ENCODE results near the gene CAP2.

The CAP2 gene

DNA sequence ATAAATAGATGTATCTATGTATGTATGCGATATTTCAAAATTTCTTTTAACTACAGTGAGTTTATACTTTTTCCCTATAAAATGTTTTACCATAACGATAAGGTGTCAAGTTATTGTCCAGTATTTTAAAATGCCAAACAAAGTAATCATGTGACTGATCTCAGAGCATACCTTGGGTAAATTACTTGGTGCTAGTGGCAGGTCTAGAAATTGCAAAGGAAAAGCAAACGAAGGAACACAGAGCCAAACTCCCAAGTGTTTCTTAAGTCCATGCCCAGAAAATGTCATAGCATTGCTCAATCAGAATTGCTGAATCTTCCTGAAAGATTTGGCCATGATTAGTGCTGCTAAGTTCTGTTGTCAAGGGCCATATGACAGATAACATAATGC is 77.5 kb downstream of the CAP2 start:
- TF ChIP-seq, protein P1, sequence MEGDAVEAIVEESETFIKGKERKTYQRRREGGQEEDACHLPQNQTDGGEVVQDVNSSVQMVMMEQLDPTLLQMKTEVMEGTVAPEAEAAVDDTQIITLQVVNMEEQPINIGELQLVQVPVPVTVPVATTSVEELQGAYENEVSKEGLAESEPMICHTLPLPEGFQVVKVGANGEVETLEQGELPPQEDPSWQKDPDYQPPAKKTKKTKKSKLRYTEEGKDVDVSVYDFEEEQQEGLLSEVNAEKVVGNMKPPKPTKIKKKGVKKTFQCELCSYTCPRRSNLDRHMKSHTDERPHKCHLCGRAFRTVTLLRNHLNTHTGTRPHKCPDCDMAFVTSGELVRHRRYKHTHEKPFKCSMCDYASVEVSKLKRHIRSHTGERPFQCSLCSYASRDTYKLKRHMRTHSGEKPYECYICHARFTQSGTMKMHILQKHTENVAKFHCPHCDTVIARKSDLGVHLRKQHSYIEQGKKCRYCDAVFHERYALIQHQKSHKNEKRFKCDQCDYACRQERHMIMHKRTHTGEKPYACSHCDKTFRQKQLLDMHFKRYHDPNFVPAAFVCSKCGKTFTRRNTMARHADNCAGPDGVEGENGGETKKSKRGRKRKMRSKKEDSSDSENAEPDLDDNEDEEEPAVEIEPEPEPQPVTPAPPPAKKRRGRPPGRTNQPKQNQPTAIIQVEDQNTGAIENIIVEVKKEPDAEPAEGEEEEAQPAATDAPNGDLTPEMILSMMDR (conservative IDR thresholded peaks at IDR 0.05; ENCODE audit: low read depth) = no peak
- ChIA-PET CTCF (interaction anchor here (1.2 kb wide), 1 partner anchor 113 kb away, joined by 3 read pairs; no protein-coding TSS in a partner anchor), POLR2A (ENCODE audit: low non-redundant PET) (no interaction called here)
- no peak overlapping the region for H3K27ac ChIP-seq
- no peak for DNase-seq (ENCODE audit: low spot score)

DNA sequence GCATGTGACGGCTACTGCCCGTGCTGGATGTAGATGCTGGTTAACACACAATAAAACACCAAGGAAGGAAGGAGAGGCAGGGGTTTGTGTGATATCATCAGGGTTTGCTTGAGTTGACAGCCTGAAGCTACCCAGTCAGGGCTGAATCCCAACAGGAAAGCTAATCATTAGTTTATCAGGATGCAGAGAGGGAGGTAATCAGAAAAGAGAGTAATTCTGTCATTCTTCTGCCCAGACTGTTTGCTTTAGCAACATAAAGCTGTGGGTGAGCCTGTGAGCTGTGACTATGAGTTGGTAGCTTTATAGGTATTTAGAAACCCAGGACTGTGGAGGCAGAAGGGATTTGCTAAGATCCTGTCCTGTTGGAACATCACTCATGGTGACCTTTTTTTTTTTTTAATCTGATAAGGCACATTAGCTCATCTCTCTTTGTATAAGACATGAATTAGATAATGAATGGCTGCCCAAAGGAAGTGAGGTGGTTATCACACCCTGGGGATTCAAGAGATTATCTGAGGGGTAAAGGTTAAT is 79.3 kb downstream of the CAP2 start:
- CTCF ChIA-PET = no interaction called here
- no peak for DNase-seq (ENCODE audit: low spot score)
- TF ChIP-seq, protein P1 (conservative IDR thresholded peaks at IDR 0.05; ENCODE audit: low read depth) = no peak
- POLR2A ChIA-PET (ENCODE audit: low non-redundant PET) = no interaction called here
- H3K27ac ChIP-seq = no peak overlapping the region

DNA sequence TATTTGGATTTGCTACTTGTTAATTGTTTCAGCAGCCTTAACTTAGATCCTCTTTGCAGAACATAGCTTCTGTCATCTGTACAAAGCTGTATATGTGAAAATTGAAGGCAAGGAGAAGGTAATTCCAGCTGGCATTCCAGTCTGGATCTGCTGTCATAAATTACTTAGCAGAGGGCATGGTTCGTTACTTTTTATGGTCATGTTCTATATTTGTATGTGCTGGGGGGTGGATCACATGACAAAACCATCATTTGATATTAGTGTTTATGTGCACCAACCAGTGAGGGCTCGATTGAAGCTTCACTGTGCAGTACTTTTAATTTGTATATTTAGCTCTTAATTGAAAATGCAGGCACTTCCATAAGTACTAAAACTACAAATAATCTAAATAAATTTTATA is 80.2 kb downstream of the CAP2 start:
- no peak overlapping the region for H3K27ac ChIP-seq
- ChIA-PET CTCF (interaction anchor here (0.7 to 0.8 kb wide), 2 partner anchors 10 to 244 kb away, joined by 3 read pairs; no protein-coding TSS in a partner anchor), POLR2A (ENCODE audit: low non-redundant PET) (no interaction called here)
- TF ChIP-seq, protein P1 (conservative IDR thresholded peaks at IDR 0.05; ENCODE audit: low read depth) = no peak
- no peak for DNase-seq (ENCODE audit: low spot score)

DNA sequence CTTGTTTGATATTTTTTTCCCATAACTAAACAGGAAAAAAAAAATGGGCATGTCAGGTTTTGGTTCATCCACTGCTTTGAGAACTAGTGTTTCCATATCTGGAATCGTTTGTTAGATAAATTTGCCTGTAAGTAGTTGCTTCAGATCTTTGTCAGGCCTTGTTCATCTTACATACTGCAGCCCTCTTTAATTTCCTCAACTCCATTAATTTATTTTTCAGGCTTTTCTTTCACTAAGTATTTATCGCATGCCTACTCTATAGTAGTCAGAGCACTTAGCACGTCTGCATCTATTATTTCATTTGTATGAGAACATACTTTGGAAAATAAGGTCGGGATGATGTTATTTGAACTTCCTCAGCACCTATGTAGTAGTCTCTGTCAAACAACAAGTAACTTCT is 80.9 kb downstream of the CAP2 start:
- no peak overlapping the region for H3K27ac ChIP-seq
- DNase-seq (ENCODE audit: low spot score) = no peak
- ChIA-PET POLR2A (ENCODE audit: low non-redundant PET) (no interaction called here), CTCF (interaction anchor here (0.8 kb wide), 1 partner anchor 11 kb away, joined by 3 read pairs; no protein-coding TSS in a partner anchor)
- TF ChIP-seq, protein P1 (conservative IDR thresholded peaks at IDR 0.05; ENCODE audit: low read depth) = no peak

DNA sequence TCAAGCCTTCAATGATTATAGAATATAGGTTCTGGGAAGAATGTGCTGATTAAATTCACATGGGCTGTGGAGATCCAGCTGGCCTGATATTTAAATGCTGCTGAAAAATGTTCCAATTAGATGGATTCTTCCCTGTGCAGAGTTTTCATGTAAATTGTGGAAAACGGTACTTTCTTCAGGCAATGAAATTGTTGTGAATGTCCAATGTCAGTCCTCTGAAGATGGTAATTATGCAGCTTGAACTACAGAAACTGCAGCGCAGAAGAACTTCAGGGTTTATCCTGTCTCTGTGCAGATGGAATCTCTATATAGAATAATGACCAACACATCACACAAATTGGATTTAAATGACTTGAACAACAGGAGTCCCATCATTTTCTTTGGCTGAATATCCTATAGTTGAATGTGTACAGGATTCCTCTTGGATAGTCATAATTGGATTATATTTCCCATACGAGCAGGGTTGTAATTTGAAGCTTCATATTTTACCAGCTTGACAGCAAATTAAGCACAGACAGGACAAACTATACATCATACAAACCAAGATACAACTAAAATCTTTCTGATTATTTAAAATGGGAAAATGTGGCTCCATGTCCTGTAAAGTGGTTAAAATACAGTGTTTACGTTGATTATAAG is 82.3 kb downstream of the CAP2 start:
- ChIA-PET POLR2A (ENCODE audit: low non-redundant PET) (no interaction called here), CTCF (no interaction called here)
- TF ChIP-seq, protein P1 (conservative IDR thresholded peaks at IDR 0.05; ENCODE audit: low read depth) = no peak
- H3K27ac ChIP-seq = no peak overlapping the region
- DNase-seq (ENCODE audit: low spot score) = no peak

DNA sequence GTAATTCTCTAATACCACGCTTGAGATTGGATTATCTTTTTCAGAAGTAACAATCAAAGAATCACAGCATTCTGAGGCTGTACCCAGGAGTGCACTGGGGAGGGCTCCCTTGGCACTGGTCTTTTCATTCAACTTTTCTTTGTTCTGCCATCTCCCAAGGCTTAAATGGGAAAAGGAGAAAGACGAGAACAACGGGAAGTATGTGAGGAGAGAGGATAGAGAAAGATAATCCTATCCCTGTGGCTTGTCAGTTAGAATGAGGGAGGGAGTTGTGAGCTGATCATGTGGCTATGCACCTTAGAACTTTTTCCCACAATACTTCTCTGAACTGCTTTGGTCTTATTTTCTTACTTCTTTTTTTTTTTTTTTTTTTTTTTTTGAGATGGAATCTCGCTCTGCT is 83.1 kb downstream of the CAP2 start:
- CTCF ChIA-PET = interaction anchor here (0.6 kb wide), 1 partner anchor 60 kb away, joined by 4 read pairs; no protein-coding TSS in a partner anchor
- POLR2A ChIA-PET (ENCODE audit: low non-redundant PET) = no interaction called here
- TF ChIP-seq, protein P1 (conservative IDR thresholded peaks at IDR 0.05; ENCODE audit: low read depth) = no peak

More for the DNA sequence above, 83.1 kb downstream of the CAP2 start:
- H3K27ac ChIP-seq = no peak overlapping the region
- DNase-seq (ENCODE audit: low spot score) = no peak

Data from RWPE1 (cell line).